HEK293 (cell line): Measurements from ENCODE around the gene TAF5.

Experiments used
- CTCF ChIA-PET: fragments of 350-600 bp; formaldehyde crosslinking; extraction: SDS; loops from one replicate; lab custom pipeline; 2021; ENCODE audit warnings: antibody characterized with exemption; lab: Yijun Ruan, JAX
- POLR2A ChIA-PET: fragments of 300-600 bp; formaldehyde crosslinking; extraction: SDS; loops from one replicate; lab custom pipeline; 2020; ENCODE audit warnings: antibody characterized with exemption, inconsistent platforms; lab: Yijun Ruan, JAX
- H3K27ac ChIP-seq: fragments of 200-500 bp; sonication (Bioruptor generic); 2 replicates; pipeline ENCODE4 v1.5.1; 2014; ENCODE audit warnings: low read depth, low read length, control low read depth, inconsistent platforms; ENCODE audit errors: extremely low read depth
- H3K36me3 ChIP-seq, 2 experiments: fragments of 200-500 bp in 1 of 2; sonication (Bioruptor generic) in 1 of 2; 1 replicate in 1 of 2; 2 replicates in 1 of 2; pipeline ENCODE4 v1.5.1; 2014 to 2017; ENCODE audit warnings: inconsistent platforms in 2 of 2, low read length in 2 of 2; ENCODE audit not compliant: control insufficient read depth in 2 of 2, insufficient read depth in 1 of 2
- H3K4me1 ChIP-seq: fragments of 200-500 bp; sonication (Bioruptor generic); 2 replicates; pipeline ENCODE4 v1.5.1; 2014; ENCODE audit warnings: mild to moderate bottlenecking, low read length, inconsistent platforms; ENCODE audit not compliant: control insufficient read depth, insufficient read depth
- H3K4me3 ChIP-seq: 2 replicates; pipeline ENCODE4 v1.5.1; 2011; ENCODE audit warnings: low read depth, mild to moderate bottlenecking, control low read depth, low read length, moderate library complexity
- H3K9me3 ChIP-seq: fragments of 200-500 bp; sonication (Bioruptor generic); 2 replicates; pipeline ENCODE4 v1.5.1; 2014; ENCODE audit warnings: low read depth, low read length, inconsistent platforms; ENCODE audit not compliant: control insufficient read depth, insufficient read depth
- GLI2 ChIP-seq: fragments of 450-650 bp; formaldehyde crosslinking; IDR thresholded peaks from 2 replicates; pipeline ENCODE4; 2017; ENCODE audit warnings: missing biosample characterization, missing genetic modification characterization, low read depth, borderline replicate concordance
- HOXD13 ChIP-seq: sonication (generic); formaldehyde crosslinking; IDR thresholded peaks from 2 replicates; pipeline ENCODE4 v1.8.0; 2022; ENCODE audit warnings: missing genetic modification reagents, borderline replicate concordance
- PRDM10 ChIP-seq: fragments of 450-650 bp; formaldehyde crosslinking; IDR thresholded peaks from 2 replicates; pipeline ENCODE4 v1.5.1; 2016; ENCODE audit warnings: missing biosample characterization, missing genetic modification characterization
- YY1 ChIP-seq: fragments of 450-650 bp; formaldehyde crosslinking; IDR thresholded peaks from 2 replicates; pipeline ENCODE4 v1.5.1; 2018; ENCODE audit warnings: missing biosample characterization, missing genetic modification characterization
- ZBTB26 ChIP-seq: fragments of 450-650 bp; formaldehyde crosslinking; optimal IDR thresholded peaks from 2 replicates; pipeline ENCODE3; 2016; ENCODE audit warnings: missing biosample characterization, mild to moderate bottlenecking, missing genetic modification characterization
- ZFP41 ChIP-seq: fragments of 450-650 bp; formaldehyde crosslinking; IDR thresholded peaks from 2 replicates; pipeline ENCODE4 v1.5.1; 2016; ENCODE audit warnings: missing biosample characterization, missing genetic modification characterization, borderline replicate concordance
- ZNF121 ChIP-seq: fragments of 450-650 bp; formaldehyde crosslinking; IDR thresholded peaks from 2 replicates; pipeline ENCODE4 v1.5.1; 2016; ENCODE audit warnings: missing biosample characterization, missing genetic modification characterization
- ZNF2 ChIP-seq: fragments of 450-650 bp; formaldehyde crosslinking; IDR thresholded peaks from 2 replicates; pipeline ENCODE4 v1.5.1; 2016; ENCODE audit warnings: missing biosample characterization, missing genetic modification characterization
- ZNF214 ChIP-seq: fragments of 450-650 bp; formaldehyde crosslinking; IDR thresholded peaks from 2 replicates; pipeline ENCODE4 v1.5.1; 2017; ENCODE audit warnings: missing biosample characterization, mild to moderate bottlenecking, missing genetic modification characterization, borderline replicate concordance
- ZNF221 ChIP-seq: fragments of 450-650 bp; formaldehyde crosslinking; IDR thresholded peaks from 2 replicates; pipeline ENCODE4 v1.5.1; 2017; ENCODE audit warnings: missing biosample characterization, missing genetic modification characterization, borderline replicate concordance
- ZNF350 ChIP-seq: fragments of 450-650 bp; formaldehyde crosslinking; IDR thresholded peaks from 2 replicates; pipeline ENCODE4 v1.5.0; 2017; ENCODE audit warnings: missing biosample characterization, mild to moderate bottlenecking, missing genetic modification characterization
- ZNF354C ChIP-seq: fragments of 450-650 bp; formaldehyde crosslinking; IDR thresholded peaks from 2 replicates; pipeline ENCODE4 v1.5.1; 2016; ENCODE audit warnings: missing biosample characterization, missing genetic modification characterization, low read depth, borderline replicate concordance
- ZNF521 ChIP-seq: fragments of 450-650 bp; formaldehyde crosslinking; IDR thresholded peaks from 2 replicates; pipeline ENCODE4 v1.5.1; 2017; ENCODE audit warnings: missing biosample characterization, mild to moderate bottlenecking, missing genetic modification characterization
- ZNF560 ChIP-seq: fragments of 450-650 bp; formaldehyde crosslinking; IDR thresholded peaks from 2 replicates; pipeline ENCODE4 v1.5.1; 2017; ENCODE audit warnings: missing biosample characterization, missing genetic modification characterization, borderline replicate concordance
- ZNF610 ChIP-seq: fragments of 450-650 bp; formaldehyde crosslinking; IDR thresholded peaks from 2 replicates; pipeline ENCODE4 v1.5.1; 2016; ENCODE audit warnings: missing biosample characterization, missing genetic modification characterization, borderline replicate concordance
- ZNF677 ChIP-seq: fragments of 450-650 bp; IDR thresholded peaks from 2 replicates; pipeline ENCODE4 v1.5.0; 2018; ENCODE audit warnings: missing biosample characterization, mild to moderate bottlenecking, missing genetic modification characterization, moderate library complexity
- ZNF704 ChIP-seq: fragments of 450-650 bp; formaldehyde crosslinking; IDR thresholded peaks from 2 replicates; pipeline ENCODE4 v1.5.1; 2016; ENCODE audit warnings: missing biosample characterization, missing genetic modification characterization
- ZNF837 ChIP-seq: fragments of 450-650 bp; formaldehyde crosslinking; IDR thresholded peaks from 2 replicates; pipeline ENCODE4 v1.5.1; 2016; ENCODE audit warnings: missing biosample characterization, missing genetic modification characterization

Gene TAF5

GRCh38 chr10:103429647-103430046, 61.9 kb downstream of the TAF5 start:
- TF ChIP-seq ZNF350 (no peak), GLI2 (tag by site-specific recombination) (no peak), ZNF214 (tag by site-specific recombination) (no peak), ZNF2 (tag by site-specific recombination) (no peak), ZNF354C (tag by site-specific recombination) (no peak), ZBTB26 (tag by site-specific recombination) (no peak), HOXD13 (CRISPR knock-in tag) (no peak), ZFP41 (tag by site-specific recombination) (no peak), ZNF837 (tag by site-specific recombination) (no peak), ZNF521 (no peak), ZNF677 (tag by site-specific recombination) (no peak), ZNF610 (tag by site-specific recombination) (no peak), ZNF221 (tag by site-specific recombination) (no peak), YY1 (no peak)
- peaks cover 47 to 92% of the 10 kb centered on the region in 2 experiments for H3K36me3 ChIP-seq
- no peak overlapping the region for H3K4me3 ChIP-seq
- no peaks in the 10 kb centered on the region for H3K9me3 ChIP-seq
- POLR2A ChIA-PET: no interaction called here
- CTCF ChIA-PET: interaction anchor here (0.7 kb wide), 1 partner anchor 135 kb away, joined by 3 read pairs; no protein-coding TSS in a partner anchor
- H3K4me1 ChIP-seq: no peaks in the 10 kb centered on the region
- H3K27ac ChIP-seq: no peak overlapping the region

- no peak overlapping the region for H3K27ac ChIP-seq
- TF ChIP-seq ZNF704 (tag by site-specific recombination) (no peak), ZNF560 (tag by site-specific recombination) (no peak), ZNF121 (tag by site-specific recombination) (no peak), PRDM10 (tag by site-specific recombination) (no peak)
- peaks cover 46 to 93% of the 10 kb centered on the region in 2 experiments for H3K36me3 ChIP-seq
- CTCF ChIA-PET: interaction anchor here (0.7 to 1.0 kb wide), 3 partner anchors 47 to 131 kb away, joined by 3 read pairs; partner anchors contain the start of gene CALHM3
- H3K9me3 ChIP-seq: no peaks in the 10 kb centered on the region
- H3K4me3 ChIP-seq: no peak overlapping the region
- POLR2A ChIA-PET: no interaction called here
- H3K4me1 ChIP-seq: no peaks in the 10 kb centered on the region
Measured at GRCh38 chr10:103431902-103432301, 64.1 kb downstream of the TAF5 start.
